Fibroblast of skin of right quadriceps (primary cell): ENCODE results near the gene NPHP4.

ENCODE experiments used
- DNase-seq: peaks from one replicate; pipeline ENCODE4 v3.0.0-alpha.2; 2013

NPHP4 gene

DNA sequence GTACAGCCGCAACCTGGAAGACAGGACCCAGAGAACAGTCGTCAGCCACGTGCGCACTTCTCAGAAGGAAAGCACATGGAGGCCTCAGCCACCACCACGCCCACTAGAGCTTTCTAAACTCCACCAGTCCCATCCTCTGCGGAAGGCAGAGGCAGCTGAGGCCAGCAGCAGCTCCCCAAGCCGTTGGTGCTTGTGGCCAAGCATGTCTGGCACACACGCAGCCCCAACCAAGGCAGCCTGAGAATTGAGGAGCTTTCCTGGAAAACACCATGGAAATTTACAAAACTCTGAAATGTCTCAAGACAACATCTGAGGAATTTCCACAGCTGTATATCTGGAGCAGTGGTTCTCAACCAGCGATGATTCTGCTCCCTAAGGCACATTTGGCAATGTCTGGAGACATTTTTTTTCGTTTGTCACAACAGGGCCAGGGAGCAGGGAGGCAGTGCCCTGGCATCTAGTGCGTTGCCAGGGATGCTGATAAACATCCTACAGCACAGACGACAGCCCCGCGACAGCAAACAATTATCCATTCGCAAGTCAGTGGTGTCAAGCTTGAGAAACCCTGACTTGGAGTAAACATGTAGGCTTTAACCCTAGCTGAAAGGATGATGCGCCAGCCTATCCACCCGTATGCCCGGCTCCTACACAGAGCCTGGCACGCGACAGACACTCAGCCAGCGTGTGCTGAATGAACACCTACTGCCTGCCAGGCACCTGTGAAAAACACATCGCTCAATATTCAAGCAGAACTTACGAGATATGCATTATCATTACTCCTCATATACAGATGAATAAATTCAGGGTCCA lies 24.7 kb downstream of the NPHP4 start:
- DNase-seq: no peak

DNA sequence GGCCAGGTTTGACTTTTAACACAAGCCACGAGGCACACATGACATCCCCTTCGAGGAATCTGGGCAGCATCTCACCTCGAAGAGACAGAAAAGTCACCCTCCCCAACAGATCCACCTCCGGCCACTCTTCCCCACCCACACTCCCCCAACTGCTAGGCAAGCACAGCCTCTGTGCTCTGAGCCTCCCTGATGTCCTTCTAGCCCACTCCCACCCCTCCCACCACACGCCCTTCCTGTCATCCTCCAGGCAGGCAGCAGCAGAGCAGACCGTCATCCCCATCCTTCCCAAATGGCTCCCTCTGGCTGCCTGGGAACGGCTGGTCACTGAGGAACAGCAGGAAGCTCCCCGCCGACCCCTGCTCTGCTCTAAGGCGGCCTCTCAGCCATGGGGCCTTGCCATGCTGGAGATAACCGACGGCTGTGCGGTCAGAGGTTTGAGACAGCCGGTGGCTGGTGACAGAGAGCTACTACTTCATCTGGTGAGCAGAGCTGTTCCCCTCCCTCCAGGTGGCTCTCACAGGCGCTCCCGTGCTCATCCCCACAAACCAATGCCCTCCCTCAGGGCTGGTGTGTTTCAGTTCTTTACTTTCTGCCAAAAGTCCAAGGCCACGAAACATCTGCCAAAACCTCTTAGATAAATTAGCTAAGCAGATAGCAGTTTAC lies 25.6 kb downstream of the NPHP4 start:
- DNase-seq: no peak

- DNase-seq: no peak
Observed at GRCh38 chr1:5965586-5966131, 26.6 kb downstream of the NPHP4 start.

DNA sequence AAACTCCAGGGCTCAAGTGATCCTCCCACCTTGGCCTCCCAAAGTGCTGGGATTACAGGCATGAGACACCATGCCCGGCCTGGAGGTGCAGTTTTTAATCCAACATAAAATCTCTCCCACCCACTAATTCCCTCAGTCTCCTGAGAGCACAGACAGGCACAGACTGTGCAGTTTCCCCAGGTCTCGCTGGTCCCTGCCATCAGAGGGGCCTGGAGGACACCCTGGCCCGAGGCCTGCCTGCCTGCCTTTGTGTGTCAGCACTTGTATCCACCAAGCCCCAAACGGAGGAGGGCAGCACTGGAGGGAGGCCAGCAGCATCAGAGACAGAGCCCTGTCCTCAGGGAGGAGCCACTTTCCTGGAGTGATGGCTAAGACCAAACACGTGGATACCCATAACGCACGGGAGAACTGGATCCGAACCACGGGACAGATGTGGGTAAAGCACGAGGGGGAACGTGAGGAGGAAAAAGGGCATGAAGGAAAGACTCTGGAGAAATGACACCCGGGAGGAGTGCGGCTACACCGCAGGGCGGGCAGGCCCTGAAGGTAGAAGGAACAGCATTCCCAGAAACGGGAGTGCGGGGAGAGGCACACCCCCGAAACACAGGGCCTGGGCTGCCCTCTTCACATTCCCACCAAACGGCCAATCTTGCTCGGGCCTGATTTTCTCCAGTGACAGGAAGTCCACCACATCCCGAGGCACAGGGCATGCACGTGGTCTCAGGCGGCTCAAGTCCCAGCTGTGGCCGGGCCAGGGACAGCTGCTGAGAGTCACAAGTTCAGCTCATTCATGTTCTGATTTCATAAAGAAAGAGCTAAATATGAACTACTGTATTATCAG lies 29.7 kb downstream of the NPHP4 start:
- no peak for DNase-seq

DNA sequence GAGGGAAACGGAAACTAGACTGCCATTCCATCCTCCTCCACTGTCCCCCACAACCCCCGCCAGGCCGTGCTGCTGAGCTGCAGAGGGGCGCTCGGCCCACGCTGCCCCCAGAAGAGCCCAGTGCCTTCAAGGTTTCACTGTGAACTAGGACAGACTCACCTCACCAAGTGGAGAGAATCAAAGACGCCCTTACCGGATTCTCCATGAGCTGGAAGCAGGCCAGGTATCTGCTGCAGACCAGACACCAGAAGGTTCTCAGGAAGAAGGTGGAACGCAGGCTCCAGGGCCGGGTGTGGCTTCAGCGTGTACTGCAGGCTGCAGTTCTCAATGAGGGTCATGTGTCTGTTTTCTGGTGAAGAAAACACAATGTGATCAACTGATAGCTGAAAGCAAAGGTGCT lies 30.6 kb downstream of the NPHP4 start:
- DNase-seq: no peak

DNA sequence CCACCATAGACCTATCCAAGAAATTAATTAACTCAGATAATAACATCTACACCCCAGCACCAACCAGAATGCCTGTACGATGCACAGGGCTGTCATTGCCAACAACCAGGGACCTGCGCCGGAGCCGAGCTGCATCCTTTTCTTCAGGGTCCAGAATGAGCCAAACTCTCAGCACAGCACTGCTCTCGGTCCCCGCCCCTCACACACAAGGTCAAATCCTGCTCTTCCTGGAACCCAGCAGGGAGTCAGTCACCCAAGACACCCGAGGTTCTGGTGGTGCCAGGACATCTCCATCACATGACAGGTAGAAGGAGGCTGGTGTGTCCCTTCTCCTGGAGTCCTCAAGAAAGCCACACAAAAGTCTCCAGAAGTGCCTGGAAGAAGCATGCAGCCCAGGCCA lies 31.9 kb downstream of the NPHP4 start:
- DNase-seq: no peak

- DNase-seq: no peak
Observed at GRCh38 chr1:5959667-5960230, 32.5 kb downstream of the NPHP4 start.

GRCh38 chr1:5959087-5959486 lies 33.1 kb downstream of the NPHP4 start:
- DNase-seq: no peak

DNA sequence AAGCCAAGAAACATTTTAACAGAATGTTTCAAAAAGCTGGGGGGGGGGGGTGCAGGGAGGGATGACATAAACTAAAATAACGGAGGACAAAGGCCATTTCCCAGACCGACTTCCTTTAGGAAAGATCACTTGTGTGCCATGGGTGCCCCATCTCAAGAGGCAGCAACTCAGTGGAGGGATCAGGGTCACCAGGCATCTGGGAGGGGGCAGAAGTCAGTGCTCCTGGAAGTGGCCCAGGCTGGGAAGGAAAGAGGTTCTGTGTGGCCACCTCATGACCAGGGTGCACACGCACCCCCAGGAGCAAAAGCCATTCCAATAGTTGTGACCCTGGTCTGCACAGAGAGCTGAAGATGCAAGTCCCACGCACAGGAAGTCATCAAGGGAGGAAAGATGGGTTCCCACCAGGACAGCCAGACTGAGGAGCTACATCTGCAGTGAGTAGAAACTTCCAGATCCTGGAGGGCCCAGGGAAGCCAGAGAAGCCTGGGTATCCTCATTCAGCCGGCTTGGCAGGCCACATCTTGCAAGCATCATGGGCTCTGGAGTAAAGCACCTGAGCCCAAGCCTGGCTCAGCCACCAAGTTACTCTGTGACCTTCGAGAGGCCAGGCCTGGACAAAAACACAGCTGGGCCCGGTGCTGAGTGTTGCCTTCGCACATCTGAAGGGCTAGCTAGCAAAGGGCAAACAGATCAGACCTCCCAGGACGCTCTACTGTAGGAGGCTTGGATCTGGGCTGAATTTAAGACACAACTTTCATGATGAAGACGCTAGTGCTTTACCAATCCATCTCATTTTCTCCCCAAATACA lies 36.0 kb downstream of the NPHP4 start:
- no peak for DNase-seq

GRCh38 chr1:5955479-5955977 lies 36.7 kb downstream of the NPHP4 start:
- no peak for DNase-seq

DNA sequence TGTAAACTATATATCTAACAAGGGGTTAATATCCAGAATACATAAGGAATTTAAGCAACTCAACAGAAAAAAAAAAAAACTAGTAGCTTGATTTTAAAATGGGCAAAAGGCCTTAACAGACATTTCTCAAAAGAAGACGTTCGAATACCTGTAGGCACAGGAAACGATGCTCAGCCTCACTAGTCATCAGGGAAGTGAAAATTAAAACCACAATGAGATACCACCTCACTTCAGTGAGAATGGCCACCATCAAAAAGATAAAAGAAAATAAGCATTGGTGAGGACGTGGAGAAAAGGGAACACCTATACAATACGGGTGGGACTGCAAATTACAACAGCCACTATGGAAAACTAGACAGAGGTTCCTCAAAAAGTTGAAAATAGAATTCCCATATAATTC lies 37.3 kb downstream of the NPHP4 start:
- no peak for DNase-seq

GRCh38 chr1:5953386-5953785 lies 38.8 kb downstream of the NPHP4 start:
- DNase-seq: no peak

- no peak for DNase-seq
Observed at GRCh38 chr1:5951846-5952410, 40.3 kb downstream of the NPHP4 start.

DNA sequence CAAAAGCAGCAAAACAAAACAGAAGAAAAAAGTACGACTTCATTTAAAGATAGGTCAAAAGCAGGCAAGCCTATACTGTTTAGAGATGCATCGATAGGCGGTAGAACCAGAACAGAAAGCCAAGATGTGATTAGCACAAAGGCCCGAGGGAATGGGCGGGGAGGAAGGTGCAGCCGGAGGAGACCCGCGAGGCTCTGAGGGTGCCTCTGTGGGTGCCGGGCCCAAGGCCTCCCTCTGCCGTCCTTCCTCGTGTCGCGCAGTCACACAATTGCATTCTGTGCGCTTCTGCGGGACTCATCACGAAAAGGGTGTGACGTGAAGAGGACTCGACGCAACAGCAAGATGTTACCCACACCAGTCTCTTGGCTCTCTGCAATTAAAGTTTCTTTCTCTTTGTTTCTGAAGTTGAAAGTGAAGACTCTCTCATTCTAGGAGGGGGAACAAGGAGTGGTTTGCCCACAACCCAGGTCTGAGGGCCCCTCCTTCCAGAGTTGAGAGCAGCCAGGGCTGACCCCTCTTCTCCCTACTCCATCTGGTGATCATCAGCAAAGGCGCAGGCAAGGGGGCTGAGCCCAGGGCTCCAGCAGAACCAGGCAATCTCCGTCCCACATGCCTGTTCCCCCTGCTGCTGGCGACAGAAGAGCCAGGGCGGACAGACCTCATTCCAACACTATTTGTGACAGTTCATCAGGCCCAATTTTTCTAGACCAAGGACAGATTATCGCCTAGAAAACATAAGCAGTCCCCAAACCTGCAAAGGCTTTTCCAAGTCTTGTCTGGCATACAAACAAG lies 41.0 kb downstream of the NPHP4 start:
- no peak for DNase-seq

GRCh38 chr1:5950201-5950895 lies 41.9 kb downstream of the NPHP4 start:
- DNase-seq: no peak

DNA sequence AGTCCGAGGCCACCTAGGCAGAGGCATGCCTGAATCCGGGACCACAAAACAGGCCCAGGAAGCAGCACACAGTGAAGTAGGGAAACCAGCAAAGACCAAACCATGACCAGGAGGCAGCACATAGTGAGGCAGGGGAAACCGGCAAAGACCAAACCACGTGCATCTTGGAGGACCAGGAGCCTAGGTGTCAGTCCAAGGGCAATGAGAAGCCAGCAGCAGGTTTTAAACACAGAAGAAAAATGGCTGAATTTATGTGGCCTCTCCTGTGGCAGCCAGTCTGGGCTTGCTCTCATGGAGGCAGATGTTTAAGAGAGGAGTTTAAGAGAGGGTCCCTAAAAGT lies 42.5 kb downstream of the NPHP4 start:
- no peak for DNase-seq

DNA sequence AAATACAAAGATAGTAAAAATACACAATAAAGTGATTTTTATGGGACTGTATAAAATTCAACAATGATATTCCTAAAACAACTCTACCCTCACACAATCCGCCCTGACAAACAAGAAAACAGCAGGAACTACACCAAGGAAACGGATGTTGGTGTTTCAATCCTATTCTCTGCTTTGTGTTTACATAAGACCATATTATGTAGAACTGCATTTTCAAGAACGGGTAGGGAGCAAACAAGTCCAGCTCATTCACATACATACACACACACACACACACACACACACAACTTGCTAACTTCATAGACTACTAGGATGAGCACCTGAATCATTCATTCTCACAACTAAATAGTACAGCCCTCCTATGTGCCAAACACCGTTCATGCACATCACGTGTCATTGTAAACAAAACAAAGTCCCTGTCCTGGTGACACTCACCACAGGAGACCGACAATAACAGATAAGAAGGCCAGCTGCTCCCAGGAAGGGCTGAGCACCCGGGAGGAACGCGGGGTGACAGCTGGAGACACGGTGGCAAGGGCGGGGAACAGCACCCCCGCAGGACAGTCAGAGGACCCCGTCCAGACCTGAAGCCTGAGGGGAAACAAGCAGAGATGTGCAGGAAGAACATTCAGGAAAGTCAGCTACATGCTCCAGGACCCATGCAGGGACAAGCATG lies 43.0 kb downstream of the NPHP4 start:
- DNase-seq: no peak

DNA sequence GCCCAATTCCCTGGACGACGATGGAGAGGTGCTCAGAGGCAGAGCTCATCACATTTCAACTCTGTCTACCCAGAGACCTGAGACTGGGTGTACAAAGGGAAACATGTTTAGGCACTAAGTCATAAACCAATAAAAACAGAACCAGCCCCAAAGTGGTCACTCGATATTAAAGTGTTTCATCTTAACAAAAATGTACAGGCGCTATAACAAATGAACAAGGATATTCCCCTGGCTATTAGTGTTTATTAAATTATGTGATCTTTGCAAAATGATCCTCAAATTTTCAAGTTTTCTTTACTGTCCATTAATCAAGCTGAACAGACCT lies 43.6 kb downstream of the NPHP4 start:
- DNase-seq: no peak

DNA sequence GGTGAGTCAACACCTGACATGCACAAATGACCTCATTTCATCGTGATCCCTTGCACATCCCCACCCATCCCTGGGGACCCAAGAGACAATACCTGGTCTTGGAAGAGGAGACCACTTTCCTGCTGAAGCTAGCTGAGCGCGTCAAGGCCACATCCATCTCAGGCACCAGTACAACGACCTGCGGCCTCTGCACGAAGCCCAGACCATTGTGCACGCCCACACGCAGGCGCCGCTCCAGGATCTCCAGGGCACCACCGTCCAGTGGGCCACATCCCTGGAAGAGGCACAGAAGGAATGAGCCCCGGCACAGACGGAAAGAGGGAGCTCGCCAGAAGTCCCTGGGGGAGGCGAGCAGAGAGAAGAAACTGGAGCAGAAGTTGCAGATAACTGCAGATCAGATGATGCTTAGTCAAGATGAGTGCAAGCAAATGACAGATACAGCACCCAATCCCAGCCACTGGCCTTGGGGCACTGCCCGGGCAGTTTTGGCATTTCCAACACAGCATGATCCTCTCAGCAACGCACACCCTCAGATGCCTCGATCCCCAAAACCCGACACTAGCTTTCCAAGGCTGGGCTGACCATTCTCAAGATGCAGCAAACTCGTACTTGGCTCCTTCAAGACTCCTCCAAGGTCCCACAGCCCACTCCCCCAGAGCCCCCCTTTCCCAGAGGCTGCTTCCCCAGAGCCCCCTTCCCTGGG lies 44.1 kb downstream of the NPHP4 start:
- no peak for DNase-seq
